HepG2 (cell line): Measurements from ENCODE around the gene PARD3. TPM values are rescaled to one million over a fixed set of nuclear protein-coding genes. Genes with fewer than 3 reads are reported as not detected.

ENCODE experiments used
- AKNA ChIP-seq: sonication (generic); formaldehyde crosslinking; IDR thresholded peaks from 2 replicates; pipeline ENCODE4 v1.4.0; 2020; ENCODE audit warnings: missing genetic modification reagents, borderline replicate concordance
- FOXM1 ChIP-seq: sonication (generic); formaldehyde crosslinking; IDR thresholded peaks from 2 replicates; pipeline ENCODE4 v1.5.0; 2020; ENCODE audit warnings: missing genetic modification reagents
- HNF1B ChIP-seq: sonication (generic); formaldehyde crosslinking; IDR thresholded peaks from 2 replicates; pipeline ENCODE4 v1.5.1; 2020; ENCODE audit warnings: mild to moderate bottlenecking, moderate library complexity, missing genetic modification reagents
- IKZF4 ChIP-seq: sonication (generic); formaldehyde crosslinking; IDR thresholded peaks from 2 replicates; pipeline ENCODE4 v1.5.1; 2020; ENCODE audit warnings: borderline replicate concordance, mild to moderate bottlenecking, low read depth, missing genetic modification reagents; ENCODE audit errors: not compliant biosample characterization
- MAX ChIP-seq: IDR thresholded peaks from 2 replicates; pipeline ENCODE4 v1.6.1; 2012; ENCODE audit warnings: inconsistent platforms
- MED8 ChIP-seq: sonication (generic); formaldehyde crosslinking; IDR thresholded peaks from 2 replicates; pipeline ENCODE4 v1.8.1; 2023; ENCODE audit warnings: mild to moderate bottlenecking, missing genetic modification reagents; ENCODE audit not compliant: insufficient replicate concordance
- MIXL1 ChIP-seq: IDR thresholded peaks from 2 replicates; pipeline ENCODE4 v1.6.1; 2016
- MTF2 ChIP-seq: sonication (generic); formaldehyde crosslinking; IDR thresholded peaks from 2 replicates; pipeline ENCODE4 v1.5.0; 2020; ENCODE audit warnings: missing genetic modification reagents, borderline replicate concordance
- NR1H2 ChIP-seq: sonication (generic); formaldehyde crosslinking; IDR thresholded peaks from 2 replicates; pipeline ENCODE4 v1.8.1; 2022; ENCODE audit warnings: low read depth, missing genetic modification reagents, borderline replicate concordance
- PAWR ChIP-seq: sonication (generic); formaldehyde crosslinking; IDR thresholded peaks from 2 replicates; pipeline ENCODE4 v1.4.0; 2020; ENCODE audit warnings: missing genetic modification reagents, mild to moderate bottlenecking, borderline replicate concordance
- SAFB2 ChIP-seq: sonication (generic); formaldehyde crosslinking; IDR thresholded peaks from 2 replicates; pipeline ENCODE4 v1.5.1; 2020; ENCODE audit warnings: missing genetic modification reagents, low read depth, mild to moderate bottlenecking, borderline replicate concordance
- SIX1 ChIP-seq: sonication (generic); formaldehyde crosslinking; IDR thresholded peaks from 2 replicates; pipeline ENCODE4 v1.4.0; 2020; ENCODE audit warnings: missing genetic modification reagents, borderline replicate concordance
- SKI ChIP-seq: fragments of 450-650 bp; IDR thresholded peaks from one replicate; pipeline ENCODE4 v1.6.1; 2018; ENCODE audit warnings: mild to moderate bottlenecking; ENCODE audit not compliant: partially characterized antibody
- TGIF2 ChIP-seq: IDR thresholded peaks from 2 replicates; pipeline ENCODE4 v1.6.1; 2016; ENCODE audit warnings: control low read depth, missing compliant biosample characterization
- ZKSCAN1 ChIP-seq: fragments of 150-350 bp; IDR thresholded peaks from 2 replicates; pipeline ENCODE4 v1.6.1; 2014; ENCODE audit warnings: low read length
- ZMAT5 ChIP-seq: sonication (generic); formaldehyde crosslinking; IDR thresholded peaks from 2 replicates; pipeline ENCODE4 v1.5.0; 2020; ENCODE audit warnings: mild to moderate bottlenecking, low read depth, missing genetic modification reagents, borderline replicate concordance
- ZNF317 ChIP-seq: sonication (generic); formaldehyde crosslinking; IDR thresholded peaks from 2 replicates; pipeline ENCODE4 v1.5.0; 2020; ENCODE audit warnings: mild to moderate bottlenecking, missing genetic modification reagents
- ZNF644 ChIP-seq: IDR thresholded peaks from 2 replicates; pipeline ENCODE4 v1.6.1; 2016; ENCODE audit warnings: low read depth
- ZNF766 ChIP-seq: sonication (generic); formaldehyde crosslinking; IDR thresholded peaks from 2 replicates; pipeline ENCODE4 v1.5.0; 2020; ENCODE audit warnings: missing genetic modification reagents, borderline replicate concordance
- ZSCAN29 ChIP-seq: sonication (generic); formaldehyde crosslinking; conservative IDR thresholded peaks from 2 replicates; pipeline ENCODE4 v1.4.0; 2020; ENCODE audit warnings: mild to moderate bottlenecking, missing genetic modification reagents
- ZXDC ChIP-seq: sonication (generic); formaldehyde crosslinking; IDR thresholded peaks from 2 replicates; pipeline ENCODE4 v1.5.0; 2020; ENCODE audit warnings: mild to moderate bottlenecking, missing genetic modification reagents
- polyA plus RNA-seq, 8 experiments: library from polyadenylated mRNA; depleted of rRNA in 3 of 8; stranded (reverse) in 7 of 8; unstranded in 1 of 8; fragments of >200 nt; fragmentation: Illumina TruSeq in 4 of 8; extraction: Trizol in 4 of 8; gene quantifications; 2 replicates each; pipeline versions ENCODE4 v1.2.1 to v1.2.3, GENCODE V29; 2011 to 2016; ENCODE audit warnings: low read depth in 4 of 8, missing spikeins in 1 of 8, mixed read lengths in 1 of 8; ENCODE audit not compliant: insufficient read depth in 1 of 8
- total RNA-seq, 5 experiments: library from RNA; depleted of rRNA; stranded (reverse); fragments of >200 nt; fragmentation: Illumina TruSeq; extraction: Trizol; gene quantifications; 2 replicates each; pipeline ENCODE4 v1.2.3, GENCODE V29; 2016; ENCODE audit warnings: low read depth in 1 of 5

PARD3 gene
- total and polyA plus RNA-seq, 2 of the 13 experiments (the other 11 are each of a cell fraction or from before 2014, with no cell fraction given), result 40.9 to 60.0 TPM

GRCh38 chr10:34121125-34121753 is 693.9 kb downstream of the PARD3 start (continued):
- TF ChIP-seq TGIF2 (CRISPR knock-in tag), result peak; percentile 69
- no peak for TF ChIP-seq IKZF4
- peak; percentile 74 for TF ChIP-seq MAX
- TF ChIP-seq ZMAT5 (CRISPR knock-in tag), result no peak
- peak; percentile 98 for TF ChIP-seq ZNF644 (CRISPR knock-in tag)
- no peak for TF ChIP-seq ZNF766 (CRISPR knock-in tag)
- peak; percentile 92 for TF ChIP-seq SIX1 (CRISPR knock-in tag)
- TF ChIP-seq MIXL1 (CRISPR knock-in tag), result peak; percentile 100
- no peak for TF ChIP-seq ZNF317 (CRISPR knock-in tag)
- peak; percentile 96 for TF ChIP-seq SKI
- TF ChIP-seq MTF2, result no peak
- no peak for TF ChIP-seq NR1H2 (CRISPR knock-in tag)
- TF ChIP-seq MED8 (CRISPR knock-in tag), result no peak
- TF ChIP-seq ZKSCAN1, result peak; percentile 79
- no peak; the same call in 1 of the 2 replicates for TF ChIP-seq SAFB2 (CRISPR knock-in tag)
- no peak for TF ChIP-seq FOXM1 (CRISPR knock-in tag)
- 0 out of 2 replicates have a peak, but pooled peaks have one; percentile 52 for TF ChIP-seq ZSCAN29
- no peak for TF ChIP-seq AKNA (CRISPR knock-in tag)
- peak; percentile 71 for TF ChIP-seq HNF1B
- TF ChIP-seq PAWR, result no peak
- TF ChIP-seq ZXDC (CRISPR knock-in tag), result no peak
